Mucosa of rectum (tissue), 2 donors: ENCODE measurements around the gene LRWD1.

ENCODE experiments used
- H3K27ac ChIP-seq, 2 donors: one replicate each; pipeline ENCODE4 v1.7.0; 2013; ENCODE audit warnings: inconsistent platforms in 2 of 2, low read depth in 2 of 2, low read length in 2 of 2
- H3K27me3 ChIP-seq, 2 donors: one replicate each; pipeline ENCODE4 v1.7.0; 2013; ENCODE audit warnings: low read length in 2 of 2; ENCODE audit not compliant: control insufficient read depth in 2 of 2, insufficient read depth in 2 of 2
- H3K36me3 ChIP-seq, 2 donors: one replicate each; pipeline ENCODE4 v1.7.0; 2013; ENCODE audit warnings: low read length in 2 of 2; ENCODE audit not compliant: control insufficient read depth in 2 of 2, insufficient read depth in 2 of 2
- H3K4me1 ChIP-seq, 2 donors: one replicate each; pipeline ENCODE4 v1.7.0; 2013; ENCODE audit warnings: low read length in 2 of 2, mild to moderate bottlenecking in 1 of 2; ENCODE audit not compliant: control insufficient read depth in 2 of 2, insufficient read depth in 2 of 2
- H3K4me3 ChIP-seq, 2 donors: one replicate each; pipeline ENCODE4 v1.7.0; 2013; ENCODE audit warnings: low read length in 2 of 2
- H3K9ac ChIP-seq, 2 donors: one replicate each; pipeline ENCODE4 v1.7.0; 2013; ENCODE audit warnings: low read length in 2 of 2, low read depth in 1 of 2, mild to moderate bottlenecking in 1 of 2
- H3K9me3 ChIP-seq, 2 donors: one replicate each; pipeline ENCODE4 v1.7.0; 2013; ENCODE audit warnings: low read length in 2 of 2; ENCODE audit not compliant: control insufficient read depth in 2 of 2
- donor health status: healthy.
- donor health status: Normal muscosa, but diverticular disease.

Gene LRWD1

DNA sequence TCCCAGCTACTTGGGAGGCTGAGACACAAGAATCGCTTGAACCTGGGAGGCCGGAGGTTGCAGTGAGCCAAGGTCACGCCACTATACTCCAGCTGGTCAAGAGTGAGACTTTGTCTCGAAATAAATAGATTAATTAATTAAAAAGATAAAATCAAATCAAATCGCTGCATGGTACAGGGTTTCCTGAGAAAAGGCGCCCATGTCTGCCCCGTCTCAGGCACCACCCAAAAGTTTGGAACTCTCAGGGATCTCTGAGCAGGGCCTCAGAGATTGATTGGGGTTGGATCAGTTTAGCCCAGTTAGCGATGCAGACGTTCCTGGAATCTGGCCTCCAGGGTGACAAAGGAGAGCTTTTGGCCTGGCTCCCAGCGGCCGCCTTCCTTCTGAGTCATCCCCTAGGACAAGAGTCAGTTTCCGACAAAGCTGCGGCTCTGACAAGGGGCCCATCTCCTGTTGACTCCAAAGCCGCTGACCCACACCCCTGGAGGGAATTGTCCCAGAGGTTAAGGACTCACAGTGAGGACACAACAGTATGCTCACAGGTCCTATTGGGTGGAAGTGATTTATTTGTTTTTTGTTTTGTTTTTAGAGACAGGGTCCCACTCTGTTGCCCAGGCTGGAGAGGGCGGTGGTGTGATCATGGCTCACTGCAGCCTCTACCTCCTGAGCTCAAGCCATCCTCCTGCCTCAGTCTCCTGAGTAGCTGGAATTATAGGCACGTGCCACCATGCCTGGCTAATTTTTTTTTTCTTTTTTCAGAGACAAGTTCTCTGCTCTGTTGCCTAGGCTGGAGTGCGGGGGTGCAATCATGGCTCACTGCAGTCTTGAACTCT is 24.6 kb upstream of the LRWD1 start:
- no peaks in the 10 kb centered on the region for H3K4me1 ChIP-seq
- H3K27me3 ChIP-seq, result no peaks in the 10 kb centered on the region
- H3K9ac ChIP-seq, result no peak overlapping the region
- no peak overlapping the region for H3K4me3 ChIP-seq
- H3K9me3 ChIP-seq, result no peaks in the 10 kb centered on the region
- H3K36me3 ChIP-seq, result no peaks in the 10 kb centered on the region
- H3K27ac ChIP-seq, result no peak overlapping the region

DNA sequence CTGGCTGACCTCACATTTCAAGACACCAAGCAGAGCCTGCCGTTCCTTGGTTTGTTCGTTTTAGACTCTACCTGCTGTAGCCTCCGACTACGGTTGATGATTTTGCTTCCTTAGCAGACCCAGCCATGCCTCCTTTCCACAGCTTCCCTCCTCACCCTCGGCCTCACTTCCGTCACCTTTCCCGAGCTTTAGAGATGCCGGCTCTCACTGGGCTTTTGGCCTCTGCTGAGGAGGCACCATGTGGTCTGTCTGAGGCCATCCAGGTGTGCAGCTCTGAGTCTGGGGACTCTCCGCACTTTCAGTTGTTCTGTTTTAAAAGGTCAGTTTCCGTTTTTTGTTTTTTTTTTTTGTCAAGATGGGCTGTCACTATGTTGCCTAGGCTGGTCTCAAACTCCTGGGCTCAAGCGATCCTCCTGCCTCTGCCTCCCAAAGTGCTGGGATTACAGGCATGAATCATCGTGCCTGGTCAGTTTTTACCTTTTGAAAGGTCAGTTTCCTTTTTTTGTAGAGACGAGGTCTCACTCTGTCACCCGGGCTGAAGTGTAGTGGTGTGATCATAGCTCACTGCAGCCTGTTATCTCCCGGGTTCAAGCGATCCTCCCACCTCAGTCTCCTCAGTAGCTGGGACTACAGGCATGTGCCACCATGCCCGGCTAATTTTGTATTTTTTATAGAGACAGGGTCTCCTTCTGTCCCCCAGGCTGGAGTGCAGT is 19.7 kb upstream of the LRWD1 start:
- peaks cover 0 to 12% of the 10 kb centered on the region in 2 donors for H3K36me3 ChIP-seq
- no peak overlapping the region for H3K4me3 ChIP-seq
- no peaks in the 10 kb centered on the region for H3K4me1 ChIP-seq

DNA sequence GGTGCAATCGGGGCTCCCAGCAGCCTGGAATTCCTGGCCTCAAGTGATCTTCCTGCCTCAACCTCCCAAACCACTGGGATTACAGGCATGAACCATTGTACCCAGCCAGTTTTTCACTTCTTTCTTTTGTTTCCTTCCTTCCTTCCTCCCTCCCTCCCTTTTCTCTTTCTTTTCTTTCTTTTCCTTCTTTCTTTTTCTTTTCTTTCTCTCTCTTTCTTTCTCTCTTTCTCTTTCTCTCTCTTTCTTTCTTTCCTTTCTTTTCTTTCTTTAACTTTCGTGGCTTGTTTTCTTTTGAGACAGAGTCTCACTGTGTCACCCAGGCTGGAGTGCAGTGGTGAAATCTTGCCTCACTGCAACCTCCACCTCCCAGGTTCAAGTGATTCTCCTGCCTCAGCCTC is 19.1 kb upstream of the LRWD1 start:
- no peak overlapping the region for H3K9ac ChIP-seq
- peaks cover 0 to 12% of the 10 kb centered on the region in 2 donors for H3K36me3 ChIP-seq
- H3K4me1 ChIP-seq, result no peaks in the 10 kb centered on the region
- H3K27ac ChIP-seq, result peak overlapping the region in 1 of 2 donors; percentile 58
- H3K4me3 ChIP-seq, result no peak overlapping the region
- no peaks in the 10 kb centered on the region for H3K9me3 ChIP-seq
- H3K27me3 ChIP-seq, result no peaks in the 10 kb centered on the region

More for the DNA sequence above, 19.7 kb upstream of the LRWD1 start:
- Histone ChIP-seq H3K9me3 (no peaks in the 10 kb centered on the region), H3K9ac (no peak overlapping the region), H3K27ac (peak overlapping the region in 1 of 2 donors; percentile 58), H3K27me3 (no peaks in the 10 kb centered on the region)

DNA sequence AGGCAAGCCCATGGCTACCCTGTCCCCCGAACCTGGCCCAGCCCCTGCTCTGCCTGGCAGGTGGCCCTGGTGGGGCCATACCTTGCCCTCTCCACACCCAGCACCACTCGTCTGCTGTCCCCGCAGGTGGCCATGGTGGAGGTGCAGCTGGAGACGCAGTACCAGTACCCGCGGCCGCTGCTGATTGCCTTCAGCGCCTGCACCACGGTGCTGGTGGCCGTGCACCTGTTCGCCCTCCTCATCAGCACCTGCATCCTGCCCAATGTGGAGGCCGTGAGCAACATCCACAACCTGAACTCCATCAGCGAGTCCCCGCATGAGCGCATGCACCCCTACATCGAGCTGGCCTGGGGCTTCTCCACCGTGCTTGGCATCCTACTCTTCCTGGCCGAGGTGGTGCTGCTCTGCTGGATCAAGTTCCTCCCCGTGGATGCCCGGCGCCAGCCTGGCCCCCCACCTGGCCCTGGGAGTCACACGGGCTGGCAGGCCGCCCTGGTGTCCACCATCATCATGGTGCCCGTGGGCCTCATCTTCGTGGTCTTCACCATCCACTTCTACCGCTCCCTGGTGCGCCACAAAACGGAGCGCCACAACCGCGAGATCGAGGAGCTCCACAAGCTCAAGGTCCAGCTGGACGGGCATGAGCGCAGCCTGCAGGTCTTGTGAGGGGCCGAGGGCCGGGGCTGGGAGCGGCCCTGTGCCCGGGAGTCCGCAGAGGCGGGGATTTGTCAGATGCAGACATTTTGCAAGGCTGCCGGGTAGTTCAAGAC is 18.2 kb upstream of the LRWD1 start:
- H3K9me3 ChIP-seq, result no peaks in the 10 kb centered on the region
- H3K4me3 ChIP-seq, result no peak overlapping the region
- H3K27ac ChIP-seq, result peak overlapping the region in 1 of 2 donors; percentile 38
- H3K27me3 ChIP-seq, result no peaks in the 10 kb centered on the region
- H3K36me3 ChIP-seq, result peaks cover 0 to 12% of the 10 kb centered on the region in 2 donors
- H3K4me1 ChIP-seq, result no peaks in the 10 kb centered on the region
- H3K9ac ChIP-seq, result no peak overlapping the region

DNA sequence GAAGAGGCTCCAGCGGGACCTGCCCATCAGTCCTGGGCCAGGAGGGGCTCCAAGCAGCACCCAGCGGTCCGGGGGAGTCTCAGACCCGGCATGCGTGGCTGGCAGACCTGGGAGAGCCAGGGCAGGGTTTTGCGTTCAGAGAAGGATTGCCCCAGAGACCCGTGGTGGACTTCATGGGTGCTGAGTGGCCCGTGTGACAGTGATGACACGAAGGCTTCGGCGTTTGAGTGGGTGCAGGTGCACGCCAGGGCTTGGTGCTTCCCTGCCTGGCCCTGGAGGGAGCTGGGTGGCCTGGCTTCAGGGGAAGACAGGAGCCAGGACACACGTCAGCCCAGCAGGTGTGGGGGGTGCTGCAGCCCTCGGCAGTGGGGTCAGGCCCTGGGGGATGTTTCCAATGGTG is 17.5 kb upstream of the LRWD1 start:
- H3K36me3 ChIP-seq, result peaks cover 0 to 12% of the 10 kb centered on the region in 2 donors
- H3K4me1 ChIP-seq, result no peaks in the 10 kb centered on the region
- H3K9ac ChIP-seq, result no peak overlapping the region
- H3K4me3 ChIP-seq, result no peak overlapping the region
- no peaks in the 10 kb centered on the region for H3K27me3 ChIP-seq
- no peak overlapping the region for H3K27ac ChIP-seq
- H3K9me3 ChIP-seq, result no peaks in the 10 kb centered on the region

DNA sequence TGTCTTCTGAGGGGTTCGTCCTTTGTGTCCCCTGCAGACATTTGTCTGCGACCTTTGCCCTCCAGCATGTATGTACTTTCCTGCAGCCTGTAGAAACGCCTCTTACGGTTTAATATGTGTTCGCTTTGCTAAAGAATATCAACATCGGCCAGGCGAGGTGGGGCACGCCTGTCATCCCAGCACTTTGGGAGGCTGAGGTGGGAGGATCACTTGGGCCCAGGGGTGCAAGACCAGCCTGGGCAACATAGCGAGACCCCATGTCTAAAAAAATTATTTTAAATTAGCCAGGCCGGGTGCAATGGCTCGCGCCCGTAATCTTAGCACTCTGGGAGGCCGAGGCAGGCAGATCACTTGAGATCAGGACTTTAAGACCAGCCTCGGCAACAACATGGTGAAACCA is 15.6 kb upstream of the LRWD1 start:
- Histone ChIP-seq H3K9ac (no peak overlapping the region), H3K36me3 (peaks cover 0 to 12% of the 10 kb centered on the region in 2 donors), H3K4me3 (no peak overlapping the region), H3K27me3 (no peaks in the 10 kb centered on the region), H3K4me1 (no peaks in the 10 kb centered on the region), H3K9me3 (no peaks in the 10 kb centered on the region), H3K27ac (no peak overlapping the region)

DNA sequence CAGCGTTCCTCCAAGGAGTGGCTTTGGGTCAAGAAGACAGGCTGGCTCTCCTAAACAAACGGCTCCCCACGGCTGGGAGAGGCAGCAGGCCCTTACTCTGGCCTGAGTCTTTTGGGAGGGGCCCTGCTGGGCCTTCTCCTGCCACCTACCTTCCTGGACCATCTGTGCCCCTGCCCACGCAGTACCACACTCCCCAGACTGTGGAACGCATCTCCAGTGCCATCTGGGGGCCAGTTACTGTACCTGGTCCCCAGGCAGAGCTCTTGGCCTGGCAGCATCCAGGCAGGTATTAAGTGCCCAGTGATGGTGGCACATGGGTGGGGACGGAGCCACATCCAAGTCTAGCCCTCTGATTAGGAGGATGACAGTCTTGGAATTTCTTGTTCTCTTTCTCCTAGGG is 14.5 kb upstream of the LRWD1 start:
- no peaks in the 10 kb centered on the region for H3K4me1 ChIP-seq

DNA sequence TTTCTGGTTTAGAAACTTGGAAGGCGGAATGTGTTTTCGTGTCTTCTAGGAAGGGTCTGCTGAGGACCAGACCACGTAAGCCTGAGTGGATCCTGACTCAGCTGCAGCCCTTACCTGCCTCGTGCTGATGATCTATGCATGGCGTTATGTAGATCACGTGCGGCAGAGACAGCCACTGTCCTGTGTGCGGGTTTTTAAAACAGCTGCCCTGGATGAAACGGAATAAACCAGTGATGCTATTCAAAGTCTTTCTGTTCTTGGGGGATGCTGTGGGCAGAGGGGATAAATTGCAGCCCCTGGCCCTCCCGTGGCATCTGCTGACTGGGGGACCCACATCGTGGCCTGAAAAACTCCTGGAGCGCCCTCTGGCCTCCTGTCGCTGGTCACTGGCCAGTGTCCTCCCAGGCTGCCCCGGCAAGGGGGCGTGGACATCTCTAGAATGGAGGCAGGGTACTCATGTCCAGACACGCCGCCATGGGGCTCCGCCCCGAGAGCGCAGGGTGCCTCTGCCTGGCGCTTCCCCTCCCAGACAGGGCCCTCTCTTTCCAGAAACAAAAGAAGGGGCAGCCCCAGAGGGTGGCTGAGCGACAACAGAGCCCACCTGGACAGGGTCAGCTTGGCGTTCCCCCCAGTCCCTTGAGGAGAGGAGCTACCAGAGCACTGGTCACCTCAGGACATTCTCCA is 13.3 kb upstream of the LRWD1 start:
- H3K27ac ChIP-seq, result no peak overlapping the region
- H3K4me1 ChIP-seq, result no peaks in the 10 kb centered on the region
- no peaks in the 10 kb centered on the region for H3K27me3 ChIP-seq
- no peak overlapping the region for H3K9ac ChIP-seq
- H3K9me3 ChIP-seq, result no peaks in the 10 kb centered on the region
- H3K4me3 ChIP-seq, result no peak overlapping the region
- peaks cover 0 to 12% of the 10 kb centered on the region in 2 donors for H3K36me3 ChIP-seq

More for the DNA sequence above, 14.5 kb upstream of the LRWD1 start:
- Histone ChIP-seq H3K9me3 (no peaks in the 10 kb centered on the region), H3K4me3 (no peak overlapping the region), H3K9ac (no peak overlapping the region), H3K27ac (no peak overlapping the region), H3K27me3 (no peaks in the 10 kb centered on the region), H3K36me3 (peaks cover 0 to 12% of the 10 kb centered on the region in 2 donors)

DNA sequence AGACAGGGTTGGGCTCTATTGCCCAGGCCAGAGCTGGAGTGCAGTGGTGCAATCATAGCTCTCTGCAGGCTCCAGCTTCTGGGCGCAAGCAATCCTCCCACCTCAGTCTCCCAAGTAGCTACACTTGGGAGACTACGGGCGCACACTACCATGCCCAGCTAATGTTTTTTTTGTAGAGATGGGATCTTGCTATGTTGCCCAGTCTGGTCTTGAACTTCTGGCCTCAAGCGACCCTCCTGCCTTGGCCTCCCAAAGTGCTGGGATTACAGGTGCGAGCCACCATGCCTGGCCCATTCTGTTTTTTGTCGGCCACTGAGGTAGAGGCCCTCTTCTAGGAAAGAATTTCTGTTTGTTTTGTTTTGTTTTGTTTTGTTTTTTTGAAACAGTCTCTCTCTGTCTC is 12.3 kb upstream of the LRWD1 start:
- Histone ChIP-seq H3K4me3 (no peak overlapping the region), H3K9me3 (no peaks in the 10 kb centered on the region), H3K4me1 (no peaks in the 10 kb centered on the region), H3K27me3 (no peaks in the 10 kb centered on the region), H3K9ac (no peak overlapping the region), H3K27ac (no peak overlapping the region), H3K36me3 (peaks cover 0 to 11% of the 10 kb centered on the region in 2 donors)
